Natural killer cell (primary cell): ENCODE measurements around the gene GMPPA. TPM values are rescaled to one million over a fixed set of nuclear protein-coding genes. Genes with fewer than 3 reads are reported as not detected.

ENCODE experiments used
- ATAC-seq, 3 donors: fragments of 150-1000 bp in 2 of 3; fragments of 200-7000 bp in 1 of 3; cut with Tn5 transposase; 1 replicate in 1 of 3; 2 replicates in 2 of 3; pipeline ENCODE4 v1.10.0; 2021; ENCODE audit warnings: mild to moderate bottlenecking in 2 of 3, moderate library complexity in 2 of 3
- DNase-seq, 2 donors: peaks; one replicate each; pipeline versions ENCODE4 v3.0.0 to v3.0.0-alpha.2; 2013 to 2021; ENCODE audit warnings: mixed read lengths in 1 of 2
- H3K27ac ChIP-seq: one replicate; pipeline ENCODE4 v1.5.1; 2013; ENCODE audit warnings: mild to moderate bottlenecking, low read length
- H3K27me3 ChIP-seq: one replicate; pipeline ENCODE4 v1.6.1; 2013; ENCODE audit warnings: low read length; ENCODE audit not compliant: control insufficient read depth, insufficient read depth
- H3K36me3 ChIP-seq: one replicate; pipeline ENCODE4 v1.6.1; 2013; ENCODE audit warnings: low read length; ENCODE audit not compliant: control insufficient read depth, insufficient read depth
- H3K4me1 ChIP-seq: one replicate; pipeline ENCODE4 v1.6.1; 2013; ENCODE audit warnings: low read length; ENCODE audit not compliant: control insufficient read depth, insufficient read depth
- H3K4me3 ChIP-seq: one replicate; pipeline ENCODE4 v1.5.1; 2013; ENCODE audit warnings: low read length
- H3K9me3 ChIP-seq: one replicate; pipeline ENCODE4 v1.6.1; 2013; ENCODE audit warnings: low read length; ENCODE audit not compliant: control insufficient read depth, insufficient read depth
- H3K27ac Mint-ChIP-seq, 2 donors: one replicate each; pipeline ENCODE4 v1.8.0; 2022; ENCODE audit warnings: mild to moderate bottlenecking in 2 of 2, mixed read lengths in 2 of 2, moderate library complexity in 1 of 2
- H3K27me3 Mint-ChIP-seq, 2 donors: one replicate each; pipeline ENCODE4 v1.8.0; 2022; ENCODE audit warnings: low read depth in 2 of 2, mixed read lengths in 2 of 2
- H3K36me3 Mint-ChIP-seq: one replicate; pipeline ENCODE4 v1.8.0; 2022; ENCODE audit warnings: mixed read lengths
- H3K4me1 Mint-ChIP-seq, 2 donors: one replicate each; pipeline ENCODE4 v1.8.0; 2022; ENCODE audit warnings: mixed read lengths in 2 of 2
- H3K4me3 Mint-ChIP-seq: one replicate; pipeline ENCODE4 v1.8.0; 2022; ENCODE audit warnings: mild to moderate bottlenecking, moderate library complexity, mixed read lengths
- H3K9me3 Mint-ChIP-seq, 2 donors: one replicate each; pipeline ENCODE4 v1.8.0; 2022; ENCODE audit warnings: mixed read lengths in 2 of 2
- CTCF ChIP-seq: fragments of 200-600 bp; IDR thresholded peaks from one replicate; pipeline ENCODE4 v1.8.0; 2022; ENCODE audit warnings: antibody characterized with exemption
- WGBS: methylation state at CpG from one replicate; pipeline ENCODE4 v1.1.7; 2013; ENCODE audit warnings: missing lambda C conversion rate; ENCODE audit not compliant: insufficient coverage; 5-methylcytosine and 5-hydroxymethylcytosine counted together
- intact Hi-C: fragments of 100-400 bp; cut with micrococcal nuclease; formaldehyde crosslinking; loops from one replicate; pipeline ENCODE4 v1.14.2; 2022
- total RNA-seq, 4 donors: library from RNA; stranded (reverse); fragments of 120-200 nt in 1 of 4; gene quantifications; one replicate each; pipeline versions ENCODE4 v1.2.3 to v1.2.4, GENCODE V29; 2013 to 2022

GMPPA gene
- total RNA-seq, 3 donors from 2014 or later (not counting 1 experiment from before 2014, with no cell fraction given), result 27.6 to 36.3 (median 33.8) TPM

- peak overlapping the region; percentile 85 for H3K4me3 Mint-ChIP-seq
- H3K27ac Mint-ChIP-seq, result peak overlapping the region in 1 of 2 donors; percentile 84
- H3K27me3 Mint-ChIP-seq, result peaks cover 6 to 29% of the 10 kb centered on the region in 2 donors
- intact Hi-C loops, result no loop called here
- Histone ChIP-seq H3K36me3 (no peaks in the 10 kb centered on the region), H3K4me1 (peaks cover 29% of the 10 kb centered on the region), H3K27me3 (no peaks in the 10 kb centered on the region), H3K27ac (no peak overlapping the region), H3K4me3 (no peak overlapping the region), H3K9me3 (no peaks in the 10 kb centered on the region)
- DNase-seq (no peak), ATAC-seq (no peak)
- TF ChIP-seq CTCF, result no peak
- H3K4me1 Mint-ChIP-seq, result peaks cover 30% of the 10 kb centered on the region in 2 donors
- H3K9me3 Mint-ChIP-seq, result no peaks in the 10 kb centered on the region
- H3K36me3 Mint-ChIP-seq, result no peaks in the 10 kb centered on the region
- WGBS, result 89% methylated on average over 3 of the region's 3 CpGs
These were observed 46.7 kb downstream of the GMPPA start for GRCh38 chr2:219545295-219545942.

- intact Hi-C loops, result no loop called here
- Histone ChIP-seq H3K27me3 (peaks cover under 1% of the 10 kb centered on the region), H3K4me3 (no peak overlapping the region), H3K4me1 (peaks cover 27% of the 10 kb centered on the region), H3K9me3 (no peaks in the 10 kb centered on the region), H3K27ac (no peak overlapping the region), H3K36me3 (no peaks in the 10 kb centered on the region)
- Mint-ChIP-seq H3K27ac (no peak overlapping the region), H3K36me3 (no peaks in the 10 kb centered on the region), H3K9me3 (no peaks in the 10 kb centered on the region), H3K4me1 (peaks cover 30 to 33% of the 10 kb centered on the region in 2 donors), H3K4me3 (peak overlapping the region; percentile 14), H3K27me3 (peaks cover 6 to 31% of the 10 kb centered on the region in 2 donors)
- DNase-seq, result no peak
- WGBS, result 70% methylated on average over 4 of the region's 4 CpGs
- TF ChIP-seq CTCF, result no peak
- ATAC-seq, result no peak
These were observed 47.3 kb downstream of the GMPPA start for GRCh38 chr2:219545943-219546352.

GRCh38 chr2:219547621-219548020, 48.9 kb downstream of the GMPPA start:
- intact Hi-C loops, result no loop called here
- H3K4me3 Mint-ChIP-seq, result no peak overlapping the region
- ATAC-seq (no peak), DNase-seq (no peak)
- H3K27ac Mint-ChIP-seq, result no peak overlapping the region
- no peaks in the 10 kb centered on the region for H3K36me3 ChIP-seq
- WGBS, result 96% methylated on average over 26 of the region's 26 CpGs
- H3K27me3 Mint-ChIP-seq, result peaks cover 6 to 37% of the 10 kb centered on the region in 2 donors
- H3K36me3 Mint-ChIP-seq, result no peaks in the 10 kb centered on the region
- H3K4me3 ChIP-seq, result no peak overlapping the region
- H3K27ac ChIP-seq, result no peak overlapping the region
- TF ChIP-seq CTCF, result no peak
- H3K9me3 Mint-ChIP-seq, result no peaks in the 10 kb centered on the region
- peaks cover 22% of the 10 kb centered on the region for H3K4me1 ChIP-seq
- H3K4me1 Mint-ChIP-seq, result peaks cover 20 to 32% of the 10 kb centered on the region in 2 donors
- H3K9me3 ChIP-seq, result no peaks in the 10 kb centered on the region
- H3K27me3 ChIP-seq, result peaks cover 13% of the 10 kb centered on the region

GRCh38 chr2:219548990-219549389, 50.3 kb downstream of the GMPPA start:
- H3K4me3 ChIP-seq, result no peak overlapping the region
- peaks cover 24% of the 10 kb centered on the region for H3K27me3 ChIP-seq
- peaks cover 10 to 42% of the 10 kb centered on the region in 2 donors for H3K27me3 Mint-ChIP-seq
- peaks cover 27% of the 10 kb centered on the region for H3K4me1 ChIP-seq
- H3K9me3 Mint-ChIP-seq, result no peaks in the 10 kb centered on the region
- no peaks in the 10 kb centered on the region for H3K36me3 ChIP-seq
- intact Hi-C loops, result no loop called here
- no peak overlapping the region for H3K4me3 Mint-ChIP-seq
- no peak for TF ChIP-seq CTCF
- H3K4me1 Mint-ChIP-seq, result peaks cover 16 to 28% of the 10 kb centered on the region in 2 donors
- DNase-seq, result no peak
- ATAC-seq, result no peak
- H3K27ac ChIP-seq, result no peak overlapping the region
- no peak overlapping the region for H3K27ac Mint-ChIP-seq
- 93% methylated on average over 18 of the region's 18 CpGs for WGBS
- H3K9me3 ChIP-seq, result no peaks in the 10 kb centered on the region
- no peaks in the 10 kb centered on the region for H3K36me3 Mint-ChIP-seq
